MM.1S (cell line): Measurements from ENCODE around the gene ZNF827.

Experiments used
- DNase-seq: peaks from one replicate; pipeline ENCODE4 v3.0.0-alpha.2; 2015
- H2AFZ ChIP-seq: fragments of 300-600 bp; sonication (generic); 2 replicates; pipeline ENCODE4 v1.6.0; 2016; ENCODE audit warnings: antibody characterized with exemption, low read length
- H3F3A ChIP-seq: fragments of 300-600 bp; sonication (generic); 2 replicates; pipeline ENCODE4 v1.6.1; 2016; ENCODE audit warnings: mild to moderate bottlenecking, antibody characterized with exemption, low read length, moderate library complexity, mixed read lengths; ENCODE audit not compliant: insufficient read depth
- H3K27ac ChIP-seq: fragments of 300-600 bp; sonication (generic); 2 replicates; pipeline ENCODE4 v1.5.1; 2016; ENCODE audit warnings: mild to moderate bottlenecking, low read length
- H3K27me3 ChIP-seq: fragments of 300-600 bp; sonication (generic); replicated peaks from 2 replicates; pipeline ENCODE4 v1.6.0; 2016; ENCODE audit warnings: low read length; ENCODE audit not compliant: insufficient read depth
- H3K36me3 ChIP-seq: fragments of 300-600 bp; sonication (generic); replicated peaks from 2 replicates; pipeline ENCODE4 v1.6.1; 2016; ENCODE audit warnings: mild to moderate bottlenecking, low read length, mixed read lengths; ENCODE audit not compliant: insufficient read depth
- H3K4me1 ChIP-seq: fragments of 300-600 bp; sonication (generic); 2 replicates; pipeline ENCODE4 v1.6.1; 2016; ENCODE audit warnings: low read length, mixed read lengths
- H3K4me2 ChIP-seq: fragments of 300-600 bp; sonication (generic); 2 replicates; pipeline ENCODE4 v1.6.0; 2016; ENCODE audit warnings: low read depth, low read length
- H3K4me3 ChIP-seq: fragments of 300-600 bp; sonication (generic); 2 replicates; pipeline ENCODE4 v1.5.1; 2016; ENCODE audit warnings: low read length, mixed read lengths
- H3K79me2 ChIP-seq: fragments of 300-600 bp; sonication (generic); 2 replicates; pipeline ENCODE4 v1.6.1; 2016; ENCODE audit warnings: mixed run types, low read length, mixed read lengths
- H3K9ac ChIP-seq: fragments of 300-600 bp; sonication (generic); 2 replicates; pipeline ENCODE4 v1.6.1; 2016; ENCODE audit warnings: low read length, mixed read lengths
- H3K9me2 ChIP-seq: fragments of 300-600 bp; sonication (generic); replicated peaks from 2 replicates; pipeline ENCODE4 v1.6.1; 2016; ENCODE audit warnings: mild to moderate bottlenecking, low read length, mixed read lengths; ENCODE audit not compliant: insufficient read depth
- H3K9me3 ChIP-seq: fragments of 300-600 bp; sonication (generic); replicated peaks from 2 replicates; pipeline ENCODE4 v1.6.1; 2016; ENCODE audit warnings: mild to moderate bottlenecking, low read length, mixed read lengths; ENCODE audit not compliant: insufficient read depth
- H4K20me1 ChIP-seq: fragments of 300-600 bp; sonication (generic); 2 replicates; pipeline ENCODE4 v1.6.1; 2016; ENCODE audit warnings: mild to moderate bottlenecking, low read length, moderate library complexity, mixed read lengths; ENCODE audit not compliant: insufficient read depth
- CTCF ChIP-seq: fragments of 300-600 bp; sonication (generic); IDR thresholded peaks from 2 replicates; pipeline ENCODE4 v1.5.1; 2016; ENCODE audit warnings: antibody characterized with exemption, low read length, mixed read lengths
- EZH2 ChIP-seq: fragments of 300-600 bp; sonication (generic); optimal IDR thresholded peaks from 2 replicates; pipeline ENCODE3; 2017; ENCODE audit warnings: low read depth, mild to moderate bottlenecking, antibody characterized with exemption, low read length, mixed read lengths
- EZH2phosphoT487 ChIP-seq: fragments of 300-600 bp; sonication (generic); IDR thresholded peaks from 2 replicates; pipeline ENCODE4 v1.6.1; 2018; ENCODE audit warnings: antibody characterized with exemption, low read length

ZNF827 gene

DNA sequence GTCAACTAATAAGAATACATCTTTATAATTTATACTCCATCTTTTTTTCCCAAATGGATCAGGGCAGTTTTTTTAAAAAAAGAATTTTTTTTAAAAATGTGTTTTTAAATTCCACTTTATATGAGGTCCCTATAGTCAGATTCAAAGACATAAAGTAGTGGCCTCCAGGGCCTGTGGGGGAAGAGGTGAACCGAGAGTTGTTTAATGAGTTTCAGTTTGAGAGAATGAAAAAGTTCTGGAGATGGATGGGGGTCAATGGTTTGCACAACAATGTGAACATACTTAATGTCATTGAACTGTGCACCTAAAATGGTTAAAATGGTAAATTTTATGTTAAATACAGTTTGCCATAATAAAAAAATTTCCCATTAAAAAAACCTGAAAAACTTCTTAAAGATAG is 53.8 kb downstream of the ZNF827 start:
- Histone ChIP-seq H4K20me1 (no peaks in the 10 kb centered on the region), H3K9me2 (no peaks in the 10 kb centered on the region), H3K4me3 (no peak overlapping the region), H3K9me3 (no peaks in the 10 kb centered on the region), H3F3A (no peaks in the 10 kb centered on the region), H3K4me2 (no peak overlapping the region), H3K27me3 (no peaks in the 10 kb centered on the region), H3K27ac (no peak overlapping the region), H3K9ac (no peak overlapping the region), H3K36me3 (no peaks in the 10 kb centered on the region), H3K79me2 (no peaks in the 10 kb centered on the region; the same call in 1 of the 2 replicates), H3K4me1 (peaks cover 7% of the 10 kb centered on the region), H2AFZ (no peak overlapping the region)
- DNase-seq: no peak
- TF ChIP-seq CTCF: no peak
- no peak for TF ChIP-seq EZH2
- TF ChIP-seq EZH2phosphoT487: no peak

DNA sequence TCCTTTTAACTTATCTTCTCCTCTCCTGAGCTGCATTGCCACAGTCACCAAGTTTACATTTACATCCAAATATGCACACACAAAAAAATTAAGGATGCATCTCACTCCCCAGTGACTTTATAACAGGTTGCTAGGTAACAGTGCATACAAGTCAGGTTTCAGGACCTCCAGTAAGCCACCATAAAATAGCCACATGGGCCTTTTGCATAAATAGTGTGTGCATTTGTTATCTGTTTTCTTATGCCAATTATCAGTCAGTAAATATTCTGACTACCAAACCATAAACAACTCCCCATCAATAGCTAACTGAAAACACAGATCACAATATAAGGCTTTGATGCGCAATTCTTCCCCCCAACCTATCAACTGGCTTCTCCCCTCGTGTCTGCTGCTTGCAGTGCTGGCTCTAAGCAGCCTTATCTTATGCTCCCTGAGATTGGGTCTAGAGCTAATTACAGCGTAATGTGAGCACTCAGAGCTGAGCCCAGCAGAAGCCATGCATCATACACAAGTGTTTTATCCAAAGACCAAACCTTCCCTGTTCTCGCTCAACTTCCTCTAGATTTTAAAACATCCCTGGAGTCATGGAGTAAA is 55.4 kb downstream of the ZNF827 start:
- Histone ChIP-seq H2AFZ (no peak overlapping the region), H4K20me1 (no peaks in the 10 kb centered on the region), H3F3A (no peaks in the 10 kb centered on the region), H3K36me3 (no peaks in the 10 kb centered on the region), H3K4me1 (peaks cover 7% of the 10 kb centered on the region), H3K4me3 (no peak overlapping the region), H3K9ac (no peak overlapping the region), H3K79me2 (no peaks in the 10 kb centered on the region; the same call in 1 of the 2 replicates), H3K4me2 (no peak overlapping the region), H3K27me3 (no peaks in the 10 kb centered on the region), H3K27ac (no peak overlapping the region), H3K9me3 (no peaks in the 10 kb centered on the region), H3K9me2 (no peaks in the 10 kb centered on the region)
- TF ChIP-seq EZH2phosphoT487 (no peak), CTCF (no peak), EZH2 (no peak)
- DNase-seq: no peak

GRCh38 chr4:145882604-145883003 is 56.0 kb downstream of the ZNF827 start:
- H3K9ac ChIP-seq: no peak overlapping the region
- no peaks in the 10 kb centered on the region for H3K36me3 ChIP-seq
- H3K4me2 ChIP-seq: peak overlapping the region; percentile 15; the same call in 1 of the 2 replicates
- H3K9me2 ChIP-seq: no peaks in the 10 kb centered on the region
- no peak overlapping the region for H3K4me3 ChIP-seq
- H3K4me1 ChIP-seq: peaks cover 7% of the 10 kb centered on the region
- no peak for DNase-seq
- H4K20me1 ChIP-seq: no peaks in the 10 kb centered on the region
- TF ChIP-seq CTCF: no peak
- no peak for TF ChIP-seq EZH2phosphoT487
- no peak for TF ChIP-seq EZH2
- H2AFZ ChIP-seq: no peak overlapping the region
- H3K27ac ChIP-seq: peak overlapping the region; percentile 44; the same call in 1 of the 2 replicates
- H3K27me3 ChIP-seq: no peaks in the 10 kb centered on the region
- no peaks in the 10 kb centered on the region; the same call in 1 of the 2 replicates for H3K79me2 ChIP-seq
- no peaks in the 10 kb centered on the region for H3F3A ChIP-seq
- no peaks in the 10 kb centered on the region for H3K9me3 ChIP-seq
